OCI-LY1 (cell line): ENCODE measurements around the gene KRTAP25-1.

Experiments used
- H2AFZ ChIP-seq: fragments of 200-600 bp; sonication (generic), shearing (Covaris generic); 2 replicates; pipeline ENCODE4 v1.6.0; 2014; ENCODE audit warnings: antibody characterized with exemption, mild to moderate bottlenecking, low read length
- H3F3A ChIP-seq: fragments of 200-600 bp; sonication (generic), shearing (Covaris generic); 2 replicates; pipeline ENCODE4 v1.6.0; 2014; ENCODE audit warnings: mild to moderate bottlenecking, antibody characterized with exemption, low read length, moderate library complexity; ENCODE audit not compliant: insufficient read depth
- H3K27ac ChIP-seq: fragments of 200-600 bp; sonication (generic); 2 replicates; pipeline ENCODE4 v1.5.1; 2014; ENCODE audit warnings: low read length, mixed run types, mild to moderate bottlenecking, low read depth; ENCODE audit not compliant: poor library complexity, severe bottlenecking
- H3K27me3 ChIP-seq: fragments of 200-600 bp; sonication (generic); 2 replicates; pipeline ENCODE4 v1.6.0; 2014; ENCODE audit warnings: antibody characterized with exemption, mild to moderate bottlenecking, low read length, moderate library complexity; ENCODE audit not compliant: insufficient read depth
- H3K36me3 ChIP-seq: fragments of 200-600 bp; sonication (generic); 2 replicates; pipeline ENCODE4 v1.6.1; 2014; ENCODE audit warnings: mild to moderate bottlenecking, antibody characterized with exemption, low read length, moderate library complexity, mixed read lengths; ENCODE audit not compliant: insufficient read depth
- H3K4me1 ChIP-seq: fragments of 200-600 bp; sonication (generic); 2 replicates; pipeline ENCODE4 v1.5.1; 2014; ENCODE audit warnings: mild to moderate bottlenecking, low read length, moderate library complexity; ENCODE audit not compliant: insufficient read depth, severe bottlenecking
- H3K4me2 ChIP-seq: fragments of 200-600 bp; sonication (generic), shearing (Covaris generic); 2 replicates; pipeline ENCODE4 v1.6.1; 2014; ENCODE audit warnings: low read length
- H3K4me3 ChIP-seq: fragments of 200-600 bp; sonication (generic); 2 replicates; pipeline ENCODE4 v1.5.1; 2014; ENCODE audit warnings: low read length, low read depth, mild to moderate bottlenecking, mixed read lengths; ENCODE audit not compliant: poor library complexity, severe bottlenecking
- H3K79me2 ChIP-seq: fragments of 200-600 bp; shearing (Covaris generic); 2 replicates; pipeline ENCODE4 v1.6.1; 2016; ENCODE audit warnings: mixed run types, low read length, mixed read lengths; ENCODE audit not compliant: insufficient read depth
- H3K9ac ChIP-seq: fragments of 200-600 bp; sonication (generic), shearing (Covaris generic); 2 replicates; pipeline ENCODE4 v1.6.1; 2014; ENCODE audit warnings: mild to moderate bottlenecking, low read length, mixed read lengths
- H3K9me2 ChIP-seq: fragments of 200-600 bp; sonication (generic), shearing (Covaris generic); 2 replicates; pipeline ENCODE4 v1.6.1; 2014; ENCODE audit warnings: low read depth, mild to moderate bottlenecking, low read length, mixed read lengths
- H3K9me3 ChIP-seq: fragments of 200-600 bp; shearing (Covaris generic); 2 replicates; pipeline ENCODE4 v1.6.1; 2014; ENCODE audit warnings: low read length, mixed read lengths
- H4K20me1 ChIP-seq: fragments of 200-600 bp; sonication (generic), shearing (Covaris generic); 2 replicates; pipeline ENCODE4 v1.6.0; 2016; ENCODE audit warnings: mild to moderate bottlenecking, low read length; ENCODE audit not compliant: insufficient read depth
- CTCF ChIP-seq: fragments of 200-600 bp; sonication (generic), shearing (Covaris generic); IDR thresholded peaks from 2 replicates; pipeline ENCODE4 v1.5.1; 2017; ENCODE audit warnings: mild to moderate bottlenecking, antibody characterized with exemption, low read length, moderate library complexity, mixed read lengths
- EZH2 ChIP-seq: fragments of 200-600 bp; sonication (generic), shearing (Covaris generic); IDR thresholded peaks from 2 replicates; pipeline ENCODE4 v1.8.0; 2017; ENCODE audit warnings: borderline replicate concordance, mixed run types, mild to moderate bottlenecking, antibody characterized with exemption, low read length, moderate library complexity, mixed read lengths

The KRTAP25-1 gene

GRCh38 chr21:30332681-30333080 lies 43.4 kb upstream of the KRTAP25-1 start:
- no peak for TF ChIP-seq EZH2
- no peak for TF ChIP-seq CTCF

DNA sequence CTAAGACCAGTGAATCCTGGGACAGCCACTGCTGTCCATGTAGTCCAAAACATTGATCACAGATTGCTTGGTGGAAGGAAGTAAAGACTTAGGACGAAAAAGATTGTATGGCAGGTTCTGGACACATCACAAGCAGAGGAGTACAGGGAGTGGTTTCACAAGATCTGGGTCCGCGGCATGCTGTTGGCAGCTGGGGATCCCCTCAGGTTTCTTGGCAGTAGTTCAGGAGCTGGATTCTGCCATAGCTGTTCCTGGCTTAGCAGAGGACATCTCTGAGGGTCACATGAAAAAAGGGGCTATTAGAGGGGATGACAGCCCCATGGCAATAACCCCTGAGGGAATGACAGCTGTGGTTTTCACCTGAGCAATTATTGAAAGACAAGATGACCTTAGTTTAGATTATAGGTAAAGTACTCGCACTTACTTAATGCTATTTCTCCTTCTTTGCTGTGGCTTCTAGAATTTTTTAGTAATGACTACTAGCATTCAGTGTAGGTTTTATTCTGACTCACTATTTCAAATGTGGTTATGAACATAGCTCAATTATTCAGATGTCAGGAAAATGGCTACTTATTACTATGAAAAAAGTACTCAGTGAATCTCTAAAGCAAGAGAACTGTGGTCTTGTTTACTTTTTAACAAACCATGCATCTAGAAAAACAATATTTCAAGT lies 40.0 kb upstream of the KRTAP25-1 start:
- Histone ChIP-seq H3K9me3 (no peaks in the 10 kb centered on the region), H3F3A (no peaks in the 10 kb centered on the region), H3K27me3 (no peaks in the 10 kb centered on the region), H4K20me1 (no peaks in the 10 kb centered on the region), H2AFZ (no peak overlapping the region), H3K36me3 (no peaks in the 10 kb centered on the region), H3K4me2 (no peak overlapping the region), H3K79me2 (no peaks in the 10 kb centered on the region), H3K4me3 (no peak overlapping the region), H3K9me2 (no peaks in the 10 kb centered on the region), H3K27ac (no peak overlapping the region), H3K4me1 (no peaks in the 10 kb centered on the region), H3K9ac (no peak overlapping the region)
- TF ChIP-seq CTCF (no peak), EZH2 (no peak)

More at GRCh38 chr21:30332681-30333080, 43.4 kb upstream of the KRTAP25-1 start:
- H3K9me2 ChIP-seq = no peaks in the 10 kb centered on the region
- H3K9ac ChIP-seq = no peak overlapping the region
- no peak overlapping the region for H3K4me2 ChIP-seq
- H3K27ac ChIP-seq = no peak overlapping the region
- H3K79me2 ChIP-seq = no peaks in the 10 kb centered on the region
- no peaks in the 10 kb centered on the region for H3F3A ChIP-seq
- no peaks in the 10 kb centered on the region for H3K4me1 ChIP-seq
- no peaks in the 10 kb centered on the region for H3K36me3 ChIP-seq
- no peak overlapping the region for H3K4me3 ChIP-seq
- no peaks in the 10 kb centered on the region for H3K9me3 ChIP-seq
- H4K20me1 ChIP-seq = no peaks in the 10 kb centered on the region
- H2AFZ ChIP-seq = no peak overlapping the region
- no peaks in the 10 kb centered on the region for H3K27me3 ChIP-seq

GRCh38 chr21:30326390-30326789 lies 37.1 kb upstream of the KRTAP25-1 start:
- H3K4me3 ChIP-seq = no peak overlapping the region
- no peak overlapping the region for H3K4me2 ChIP-seq
- no peaks in the 10 kb centered on the region for H3F3A ChIP-seq
- H3K9me2 ChIP-seq = no peaks in the 10 kb centered on the region
- H3K79me2 ChIP-seq = no peaks in the 10 kb centered on the region
- no peak overlapping the region for H2AFZ ChIP-seq
- no peak overlapping the region for H3K27ac ChIP-seq
- no peaks in the 10 kb centered on the region for H3K36me3 ChIP-seq
- H3K9ac ChIP-seq = no peak overlapping the region
- TF ChIP-seq CTCF (no peak), EZH2 (no peak)
- H3K9me3 ChIP-seq = no peaks in the 10 kb centered on the region
- no peaks in the 10 kb centered on the region for H3K4me1 ChIP-seq
- H4K20me1 ChIP-seq = no peaks in the 10 kb centered on the region
- H3K27me3 ChIP-seq = no peaks in the 10 kb centered on the region
